ENCODE measurements around the gene APOB. TPM values are rescaled to one million over a fixed set of nuclear protein-coding genes. Genes with fewer than 3 reads are reported as not detected.

The APOB gene
- total and polyA plus RNA-seq, 2 of the 13 experiments (the other 11 are each of a cell fraction or from before 2014, with no cell fraction given): 1,569 to 2,515 TPM

DNA sequence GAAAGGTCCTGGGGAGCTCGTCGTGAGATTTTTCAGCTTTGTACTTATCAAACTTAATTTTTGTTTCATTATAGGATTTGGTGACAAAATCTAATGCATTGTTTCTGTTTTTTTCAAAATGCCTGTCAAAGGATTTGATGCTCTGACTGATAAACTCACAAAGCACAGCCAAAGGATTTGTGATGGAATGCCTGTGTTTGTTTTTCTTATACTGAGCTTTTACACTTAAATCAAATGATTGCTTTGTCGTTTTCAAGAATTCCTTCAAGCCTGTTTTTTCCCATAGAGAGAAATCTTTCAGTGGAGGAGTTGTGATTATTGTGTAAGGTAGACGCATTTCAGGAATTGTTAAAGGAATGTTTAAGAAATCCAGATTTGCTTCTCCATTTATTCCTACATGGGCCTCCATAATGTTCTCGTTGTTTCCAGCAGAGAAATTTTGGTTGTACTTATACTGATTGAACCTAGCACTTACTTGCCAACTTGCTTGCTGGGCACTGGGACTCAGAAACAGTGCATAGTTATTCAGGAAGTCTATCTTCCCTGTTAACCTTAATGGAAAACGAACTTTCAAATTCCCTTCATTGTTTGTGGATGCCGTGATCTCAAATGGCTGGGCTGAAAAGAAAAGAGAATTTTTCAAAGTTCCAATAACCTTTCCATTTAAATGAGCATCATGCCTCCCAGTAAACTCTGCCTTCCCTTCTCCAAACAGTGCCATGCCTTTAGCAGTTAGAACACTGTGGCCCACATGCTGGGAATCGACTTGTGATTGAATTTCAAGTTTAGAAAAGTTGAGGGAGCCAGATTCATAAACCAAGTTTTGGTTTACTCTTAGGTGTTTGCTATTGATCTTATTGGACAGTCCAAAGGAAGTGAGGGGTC, 36.5 kb downstream of the APOB start (continued):
- TF ChIP-seq ZNF710 (CRISPR knock-in tag; IDR thresholded peaks at IDR 0.05; ENCODE audit: borderline replicate concordance) (no peak), NFKBIZ (CRISPR knock-in tag; IDR thresholded peaks at IDR 0.05) (0 out of 2 replicates have a peak, but pooled peaks have one; percentile 68), ZNF337 (CRISPR knock-in tag; IDR thresholded peaks at IDR 0.05; ENCODE audit: borderline replicate concordance, low read depth) (no peak; the same call in 1 of the 2 replicates), ZNF225 (CRISPR knock-in tag; IDR thresholded peaks at IDR 0.05) (no peak), KLF15 (CRISPR knock-in tag; IDR thresholded peaks at IDR 0.05; ENCODE audit: borderline replicate concordance) (no peak), GLMP (CRISPR knock-in tag; IDR thresholded peaks at IDR 0.05; ENCODE audit: borderline replicate concordance) (no peak), MTERF4 (CRISPR knock-in tag; IDR thresholded peaks at IDR 0.05) (no peak), ZFP82 (CRISPR knock-in tag; IDR thresholded peaks at IDR 0.05; ENCODE audit: borderline replicate concordance) (no peak), MXI1 (IDR thresholded peaks at IDR 0.05; ENCODE audit: borderline replicate concordance, low read depth, low read length) (no peak), FLYWCH1 (CRISPR knock-in tag; IDR thresholded peaks at IDR 0.05) (no peak), ZNF766 (CRISPR knock-in tag; IDR thresholded peaks at IDR 0.05; ENCODE audit: borderline replicate concordance) (no peak)
- TF ChIP-seq, protein P1, sequence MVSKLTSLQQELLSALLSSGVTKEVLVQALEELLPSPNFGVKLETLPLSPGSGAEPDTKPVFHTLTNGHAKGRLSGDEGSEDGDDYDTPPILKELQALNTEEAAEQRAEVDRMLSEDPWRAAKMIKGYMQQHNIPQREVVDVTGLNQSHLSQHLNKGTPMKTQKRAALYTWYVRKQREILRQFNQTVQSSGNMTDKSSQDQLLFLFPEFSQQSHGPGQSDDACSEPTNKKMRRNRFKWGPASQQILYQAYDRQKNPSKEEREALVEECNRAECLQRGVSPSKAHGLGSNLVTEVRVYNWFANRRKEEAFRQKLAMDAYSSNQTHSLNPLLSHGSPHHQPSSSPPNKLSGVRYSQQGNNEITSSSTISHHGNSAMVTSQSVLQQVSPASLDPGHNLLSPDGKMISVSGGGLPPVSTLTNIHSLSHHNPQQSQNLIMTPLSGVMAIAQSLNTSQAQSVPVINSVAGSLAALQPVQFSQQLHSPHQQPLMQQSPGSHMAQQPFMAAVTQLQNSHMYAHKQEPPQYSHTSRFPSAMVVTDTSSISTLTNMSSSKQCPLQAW (CRISPR knock-in tag; IDR thresholded peaks at IDR 0.05): no peak
- TF ChIP-seq, protein P2, sequence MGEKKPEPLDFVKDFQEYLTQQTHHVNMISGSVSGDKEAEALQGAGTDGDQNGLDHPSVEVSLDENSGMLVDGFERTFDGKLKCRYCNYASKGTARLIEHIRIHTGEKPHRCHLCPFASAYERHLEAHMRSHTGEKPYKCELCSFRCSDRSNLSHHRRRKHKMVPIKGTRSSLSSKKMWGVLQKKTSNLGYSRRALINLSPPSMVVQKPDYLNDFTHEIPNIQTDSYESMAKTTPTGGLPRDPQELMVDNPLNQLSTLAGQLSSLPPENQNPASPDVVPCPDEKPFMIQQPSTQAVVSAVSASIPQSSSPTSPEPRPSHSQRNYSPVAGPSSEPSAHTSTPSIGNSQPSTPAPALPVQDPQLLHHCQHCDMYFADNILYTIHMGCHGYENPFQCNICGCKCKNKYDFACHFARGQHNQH (CRISPR knock-in tag; IDR thresholded peaks at IDR 0.05): no peak
- TF ChIP-seq, protein P3, sequence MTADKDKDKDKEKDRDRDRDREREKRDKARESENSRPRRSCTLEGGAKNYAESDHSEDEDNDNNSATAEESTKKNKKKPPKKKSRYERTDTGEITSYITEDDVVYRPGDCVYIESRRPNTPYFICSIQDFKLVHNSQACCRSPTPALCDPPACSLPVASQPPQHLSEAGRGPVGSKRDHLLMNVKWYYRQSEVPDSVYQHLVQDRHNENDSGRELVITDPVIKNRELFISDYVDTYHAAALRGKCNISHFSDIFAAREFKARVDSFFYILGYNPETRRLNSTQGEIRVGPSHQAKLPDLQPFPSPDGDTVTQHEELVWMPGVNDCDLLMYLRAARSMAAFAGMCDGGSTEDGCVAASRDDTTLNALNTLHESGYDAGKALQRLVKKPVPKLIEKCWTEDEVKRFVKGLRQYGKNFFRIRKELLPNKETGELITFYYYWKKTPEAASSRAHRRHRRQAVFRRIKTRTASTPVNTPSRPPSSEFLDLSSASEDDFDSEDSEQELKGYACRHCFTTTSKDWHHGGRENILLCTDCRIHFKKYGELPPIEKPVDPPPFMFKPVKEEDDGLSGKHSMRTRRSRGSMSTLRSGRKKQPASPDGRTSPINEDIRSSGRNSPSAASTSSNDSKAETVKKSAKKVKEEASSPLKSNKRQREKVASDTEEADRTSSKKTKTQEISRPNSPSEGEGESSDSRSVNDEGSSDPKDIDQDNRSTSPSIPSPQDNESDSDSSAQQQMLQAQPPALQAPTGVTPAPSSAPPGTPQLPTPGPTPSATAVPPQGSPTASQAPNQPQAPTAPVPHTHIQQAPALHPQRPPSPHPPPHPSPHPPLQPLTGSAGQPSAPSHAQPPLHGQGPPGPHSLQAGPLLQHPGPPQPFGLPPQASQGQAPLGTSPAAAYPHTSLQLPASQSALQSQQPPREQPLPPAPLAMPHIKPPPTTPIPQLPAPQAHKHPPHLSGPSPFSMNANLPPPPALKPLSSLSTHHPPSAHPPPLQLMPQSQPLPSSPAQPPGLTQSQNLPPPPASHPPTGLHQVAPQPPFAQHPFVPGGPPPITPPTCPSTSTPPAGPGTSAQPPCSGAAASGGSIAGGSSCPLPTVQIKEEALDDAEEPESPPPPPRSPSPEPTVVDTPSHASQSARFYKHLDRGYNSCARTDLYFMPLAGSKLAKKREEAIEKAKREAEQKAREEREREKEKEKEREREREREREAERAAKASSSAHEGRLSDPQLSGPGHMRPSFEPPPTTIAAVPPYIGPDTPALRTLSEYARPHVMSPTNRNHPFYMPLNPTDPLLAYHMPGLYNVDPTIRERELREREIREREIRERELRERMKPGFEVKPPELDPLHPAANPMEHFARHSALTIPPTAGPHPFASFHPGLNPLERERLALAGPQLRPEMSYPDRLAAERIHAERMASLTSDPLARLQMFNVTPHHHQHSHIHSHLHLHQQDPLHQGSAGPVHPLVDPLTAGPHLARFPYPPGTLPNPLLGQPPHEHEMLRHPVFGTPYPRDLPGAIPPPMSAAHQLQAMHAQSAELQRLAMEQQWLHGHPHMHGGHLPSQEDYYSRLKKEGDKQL (CRISPR knock-in tag; IDR thresholded peaks at IDR 0.05; ENCODE audit: low read depth): no peak

Data from HepG2 (cell line).